ENCODE data around the gene INCA1.

INCA1 gene

DNA sequence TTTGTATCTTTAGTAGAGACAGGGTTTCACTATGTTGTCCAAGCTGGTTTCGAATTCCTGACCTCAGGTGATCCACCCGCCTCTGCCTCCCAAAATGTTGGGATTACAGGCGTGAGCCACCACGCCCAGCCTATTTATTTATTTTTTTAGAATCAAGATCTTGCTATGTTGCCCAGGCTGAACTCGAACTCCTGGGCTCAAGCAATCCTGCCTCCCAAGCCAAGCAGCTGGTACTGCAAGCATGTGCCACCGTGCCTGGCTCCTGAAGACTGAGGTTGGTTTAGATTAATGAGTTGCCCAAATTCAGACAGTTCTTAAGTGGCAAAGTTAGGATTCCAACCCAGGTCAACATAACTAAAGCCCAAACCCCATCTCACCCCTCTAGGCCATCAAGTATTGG is 30.0 kb upstream of the INCA1 start:
- no peak for DNase-seq (ENCODE audit: low spot score in 2 of 2)
- Histone ChIP-seq H3K4me3 (no peak overlapping the region), H3K36me3 (replicated peaks) (peaks cover 13% of the 10 kb centered on the region), H3K4me1 (peaks cover 6% of the 10 kb centered on the region), H3K27me3 (ENCODE audit: low read depth) (no peaks in the 10 kb centered on the region), H3K9me3 (no peaks in the 10 kb centered on the region; the same call in 1 of the 2 replicates)
- in situ Hi-C loops (cut with MboI; ENCODE audit: low sequenced_read_pairs), result no loop called here

DNA sequence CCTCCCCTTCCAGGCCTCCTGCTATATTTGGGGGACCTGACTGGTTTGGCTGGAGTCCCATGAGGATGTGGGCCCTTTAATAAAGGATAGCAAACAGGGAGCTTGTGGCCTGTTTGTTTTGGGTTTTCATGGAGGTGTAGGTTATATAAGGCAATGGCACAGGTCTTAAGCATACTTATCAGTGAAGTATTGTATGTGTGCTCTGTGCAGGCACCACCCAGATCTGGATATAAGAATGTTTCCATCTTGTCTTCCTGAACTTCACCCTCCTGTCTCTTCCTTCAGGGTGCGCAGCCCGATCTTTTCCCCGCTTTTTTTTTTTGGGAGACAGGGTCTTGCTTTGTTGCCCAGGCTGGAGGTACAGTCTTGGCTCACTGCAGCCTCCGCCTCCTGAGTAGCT is 27.3 kb upstream of the INCA1 start:
- H3K4me1 ChIP-seq, result no peaks in the 10 kb centered on the region
- in situ Hi-C loops (cut with MboI; ENCODE audit: low sequenced_read_pairs), result no loop called here
- peaks cover 38% of the 10 kb centered on the region for H3K36me3 ChIP-seq (replicated peaks)
- no peaks in the 10 kb centered on the region for H3K27me3 ChIP-seq (ENCODE audit: low read depth)
- no peak overlapping the region for H3K4me3 ChIP-seq
- no peaks in the 10 kb centered on the region for H3K9me3 ChIP-seq
- no peak for DNase-seq (ENCODE audit: low spot score in 2 of 2)

DNA sequence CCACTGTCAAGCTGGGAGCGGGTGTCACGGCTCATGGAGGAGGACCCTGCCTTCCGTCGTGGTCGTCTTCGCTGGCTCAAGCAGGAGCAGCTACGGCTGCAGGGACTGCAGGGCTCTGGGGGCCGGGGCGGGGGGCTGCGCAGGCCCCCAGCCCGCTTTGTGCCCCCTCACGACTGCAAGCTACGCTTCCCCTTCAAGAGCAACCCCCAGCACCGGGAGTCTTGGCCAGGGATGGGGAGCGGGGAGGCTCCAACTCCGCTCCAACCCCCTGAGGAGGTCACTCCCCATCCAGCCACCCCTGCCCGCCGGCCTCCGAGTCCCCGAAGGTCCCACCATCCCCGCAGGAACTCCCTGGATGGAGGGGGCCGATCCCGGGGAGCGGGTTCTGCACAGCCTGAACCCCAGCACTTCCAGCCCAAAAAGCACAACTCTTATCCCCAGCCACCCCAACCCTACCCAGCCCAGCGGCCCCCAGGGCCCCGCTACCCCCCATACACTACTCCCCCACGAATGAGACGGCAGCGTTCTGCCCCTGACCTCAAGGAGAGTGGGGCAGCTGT is 26.3 kb upstream of the INCA1 start:
- Histone ChIP-seq H3K9me3 (no peaks in the 10 kb centered on the region), H3K36me3 (replicated peaks) (peaks cover 47% of the 10 kb centered on the region), H3K4me1 (no peaks in the 10 kb centered on the region), H3K4me3 (no peak overlapping the region), H3K27me3 (ENCODE audit: low read depth) (no peaks in the 10 kb centered on the region)
- no peak for DNase-seq (ENCODE audit: low spot score in 2 of 2)
- in situ Hi-C loops (cut with MboI; ENCODE audit: low sequenced_read_pairs), result no loop called here

DNA sequence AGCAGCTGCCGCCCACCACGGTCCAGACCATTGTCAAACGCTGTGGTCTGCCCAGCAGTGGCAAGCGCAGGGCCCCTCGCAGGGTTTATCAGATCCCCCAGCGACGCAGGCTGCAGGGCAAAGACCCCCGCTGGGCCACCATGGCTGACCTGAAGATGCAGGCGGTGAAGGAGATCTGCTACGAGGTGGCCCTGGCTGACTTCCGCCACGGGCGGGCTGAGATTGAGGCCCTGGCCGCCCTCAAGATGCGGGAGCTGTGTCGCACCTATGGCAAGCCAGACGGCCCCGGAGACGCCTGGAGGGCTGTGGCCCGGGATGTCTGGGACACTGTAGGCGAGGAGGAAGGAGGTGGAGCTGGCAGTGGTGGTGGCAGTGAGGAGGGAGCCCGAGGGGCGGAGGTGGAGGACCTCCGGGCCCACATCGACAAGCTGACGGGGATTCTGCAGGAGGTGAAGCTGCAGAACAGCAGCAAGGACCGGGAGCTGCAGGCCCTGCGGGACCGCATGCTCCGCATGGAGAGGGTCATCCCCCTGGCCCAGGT is 24.9 kb upstream of the INCA1 start:
- in situ Hi-C loops (cut with MboI; ENCODE audit: low sequenced_read_pairs), result no loop called here
- no peak for DNase-seq (ENCODE audit: low spot score in 2 of 2)
- Histone ChIP-seq H3K4me3 (no peak overlapping the region), H3K4me1 (no peaks in the 10 kb centered on the region), H3K36me3 (replicated peaks) (peaks cover 60% of the 10 kb centered on the region), H3K9me3 (no peaks in the 10 kb centered on the region), H3K27me3 (ENCODE audit: low read depth) (no peaks in the 10 kb centered on the region)

DNA sequence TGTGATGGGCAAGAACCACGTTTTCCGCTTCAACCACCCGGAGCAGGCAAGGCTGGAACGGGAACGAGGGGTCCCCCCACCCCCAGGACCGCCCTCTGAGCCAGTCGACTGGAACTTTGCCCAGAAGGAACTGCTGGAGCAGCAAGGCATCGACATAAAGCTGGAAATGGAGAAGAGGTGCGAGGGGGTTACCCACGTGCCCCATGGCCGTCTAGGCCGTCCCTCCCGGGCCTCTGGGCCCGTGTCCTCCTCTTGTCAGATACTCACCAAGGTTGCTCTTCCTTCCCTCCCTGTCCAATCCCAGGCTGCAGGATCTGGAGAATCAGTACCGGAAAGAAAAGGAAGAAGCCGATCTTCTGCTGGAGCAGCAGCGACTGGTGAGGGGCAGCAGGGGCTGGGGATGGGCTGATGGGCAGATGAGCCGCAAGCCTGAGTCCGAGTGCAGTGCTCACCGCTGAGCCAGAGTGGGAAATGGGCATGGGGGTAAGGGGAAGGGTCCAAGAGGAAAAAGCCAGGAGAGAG is 23.2 kb upstream of the INCA1 start:
- in situ Hi-C loops (cut with MboI; ENCODE audit: low sequenced_read_pairs), result no loop called here
- no peaks in the 10 kb centered on the region for H3K27me3 ChIP-seq (ENCODE audit: low read depth)
- no peaks in the 10 kb centered on the region for H3K4me1 ChIP-seq
- H3K4me3 ChIP-seq, result no peak overlapping the region
- H3K9me3 ChIP-seq, result no peaks in the 10 kb centered on the region
- peaks cover 75% of the 10 kb centered on the region for H3K36me3 ChIP-seq (replicated peaks)
- DNase-seq (ENCODE audit: low spot score in 2 of 2), result no peak

DNA sequence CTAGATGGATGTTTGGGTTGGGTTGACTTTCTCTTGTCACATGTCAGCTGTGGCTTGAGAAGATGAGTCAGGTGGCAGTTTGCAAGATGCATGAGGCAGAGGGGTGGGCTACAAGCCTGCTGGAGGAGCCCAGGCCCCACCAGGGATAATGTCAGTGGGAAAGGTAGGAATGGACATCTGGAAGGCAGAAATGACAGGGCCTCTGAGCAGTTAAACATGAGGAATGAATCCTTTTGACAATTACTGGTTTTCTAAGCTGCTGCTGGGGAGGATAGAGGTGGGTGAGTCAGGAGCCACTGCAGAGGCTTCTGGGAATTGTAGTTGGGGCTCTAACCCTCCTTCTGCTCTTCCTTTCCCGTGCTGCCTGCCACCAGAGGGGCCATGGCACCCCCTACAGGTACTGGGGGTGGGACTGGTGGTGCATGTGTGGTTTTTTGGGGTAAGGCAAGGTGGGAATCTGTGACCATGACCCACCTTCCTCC is 22.2 kb upstream of the INCA1 start:
- Histone ChIP-seq H3K4me3 (no peak overlapping the region), H3K9me3 (no peaks in the 10 kb centered on the region), H3K4me1 (no peaks in the 10 kb centered on the region), H3K36me3 (replicated peaks) (peaks cover 79% of the 10 kb centered on the region), H3K27me3 (ENCODE audit: low read depth) (no peaks in the 10 kb centered on the region)
- no peak for DNase-seq (ENCODE audit: low spot score in 2 of 2)
- in situ Hi-C loops (cut with MboI; ENCODE audit: low sequenced_read_pairs), result no loop called here

DNA sequence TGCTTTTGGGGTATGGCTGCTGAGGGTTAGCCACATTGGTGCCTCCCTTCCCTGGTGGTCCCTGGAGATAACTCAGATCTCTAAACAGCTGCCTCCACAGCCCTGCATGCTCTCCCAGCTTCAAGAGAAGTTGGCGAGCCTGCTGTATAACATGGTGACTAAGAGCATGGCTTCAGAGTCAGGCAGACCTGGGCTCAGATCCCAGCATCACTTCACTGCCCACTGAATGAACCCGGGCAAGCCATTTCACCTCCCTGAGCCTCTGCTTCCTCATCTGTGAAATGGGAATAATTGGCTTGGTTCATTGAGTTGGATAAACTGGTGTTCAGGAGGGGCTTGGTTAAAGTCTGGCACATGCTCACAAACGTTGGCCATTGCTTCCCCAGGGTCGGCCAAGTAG is 17.0 kb upstream of the INCA1 start:
- in situ Hi-C loops (cut with MboI; ENCODE audit: low sequenced_read_pairs), result no loop called here
- H3K4me3 ChIP-seq, result no peak overlapping the region
- peaks cover 70% of the 10 kb centered on the region for H3K36me3 ChIP-seq (replicated peaks)

DNA sequence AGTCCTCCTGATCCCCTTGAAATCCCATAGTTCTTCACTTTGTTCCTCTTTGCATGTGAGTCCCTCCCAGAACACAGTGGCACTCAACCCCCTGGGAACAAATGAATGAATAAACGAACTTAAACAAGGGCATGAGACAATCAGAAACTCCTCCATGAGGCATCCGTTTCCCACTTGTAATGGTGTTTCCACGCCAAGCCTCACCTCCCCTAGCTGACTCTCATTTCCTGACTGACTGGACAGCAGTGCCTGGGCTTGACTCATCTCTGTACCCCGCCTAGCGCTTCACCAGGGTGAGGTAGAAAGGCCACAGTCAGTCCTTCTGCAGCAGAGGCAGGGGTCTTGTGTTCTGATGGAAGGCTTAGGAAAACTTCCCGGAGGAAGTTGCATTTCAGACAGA is 14.6 kb upstream of the INCA1 start:
- no peaks in the 10 kb centered on the region for H3K4me1 ChIP-seq
- no peak for DNase-seq (ENCODE audit: low spot score in 2 of 2)
- H3K27me3 ChIP-seq (ENCODE audit: low read depth), result no peaks in the 10 kb centered on the region
- H3K36me3 ChIP-seq (replicated peaks), result peaks cover 65% of the 10 kb centered on the region
- H3K9me3 ChIP-seq, result no peaks in the 10 kb centered on the region
- in situ Hi-C loops (cut with MboI; ENCODE audit: low sequenced_read_pairs), result no loop called here
- H3K4me3 ChIP-seq, result no peak overlapping the region

More for the DNA sequence above, 17.0 kb upstream of the INCA1 start:
- no peaks in the 10 kb centered on the region for H3K4me1 ChIP-seq
- H3K9me3 ChIP-seq, result no peaks in the 10 kb centered on the region
- no peaks in the 10 kb centered on the region for H3K27me3 ChIP-seq (ENCODE audit: low read depth)
- DNase-seq (ENCODE audit: low spot score in 2 of 2), result no peak

DNA sequence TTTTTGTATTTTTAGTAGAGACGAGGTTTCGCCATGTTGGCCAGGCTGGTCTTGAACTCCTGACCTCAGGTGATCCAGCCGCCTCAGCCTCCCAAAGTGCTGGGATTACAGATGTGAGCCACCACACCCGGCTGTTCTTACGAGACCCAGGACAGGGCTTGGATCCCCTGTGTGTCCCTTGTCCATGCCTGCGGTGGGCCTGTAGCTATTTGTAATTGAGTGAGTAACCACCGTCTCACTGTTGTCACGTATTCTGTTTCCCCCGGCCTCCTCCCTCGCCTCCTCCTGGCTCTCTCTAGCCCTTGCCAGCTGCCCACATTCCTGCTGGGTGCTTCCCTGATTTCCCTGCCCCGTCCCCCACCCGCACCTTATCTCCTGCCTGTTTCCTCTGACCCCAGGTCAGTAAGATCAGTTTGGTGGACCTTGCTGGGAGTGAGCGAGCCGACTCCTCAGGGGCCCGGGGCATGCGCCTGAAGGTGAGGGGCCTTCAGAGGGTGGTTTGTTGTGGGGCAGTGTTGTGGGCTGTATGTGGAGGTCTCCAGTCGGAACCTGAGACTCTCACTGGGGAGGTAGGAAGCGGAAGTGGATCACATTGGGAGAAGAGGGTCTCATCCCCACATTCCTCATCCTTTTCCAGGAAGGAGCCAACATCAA is 6.0 kb upstream of the INCA1 start:
- Histone ChIP-seq H3K36me3 (replicated peaks) (peaks cover 82% of the 10 kb centered on the region), H3K4me1 (no peaks in the 10 kb centered on the region; the same call in 1 of the 2 replicates), H3K4me3 (no peak overlapping the region), H3K27me3 (ENCODE audit: low read depth) (no peaks in the 10 kb centered on the region), H3K9me3 (no peaks in the 10 kb centered on the region)
- in situ Hi-C loops (cut with MboI; ENCODE audit: low sequenced_read_pairs), result no loop called here
- no peak for DNase-seq (ENCODE audit: low spot score in 2 of 2)

DNA sequence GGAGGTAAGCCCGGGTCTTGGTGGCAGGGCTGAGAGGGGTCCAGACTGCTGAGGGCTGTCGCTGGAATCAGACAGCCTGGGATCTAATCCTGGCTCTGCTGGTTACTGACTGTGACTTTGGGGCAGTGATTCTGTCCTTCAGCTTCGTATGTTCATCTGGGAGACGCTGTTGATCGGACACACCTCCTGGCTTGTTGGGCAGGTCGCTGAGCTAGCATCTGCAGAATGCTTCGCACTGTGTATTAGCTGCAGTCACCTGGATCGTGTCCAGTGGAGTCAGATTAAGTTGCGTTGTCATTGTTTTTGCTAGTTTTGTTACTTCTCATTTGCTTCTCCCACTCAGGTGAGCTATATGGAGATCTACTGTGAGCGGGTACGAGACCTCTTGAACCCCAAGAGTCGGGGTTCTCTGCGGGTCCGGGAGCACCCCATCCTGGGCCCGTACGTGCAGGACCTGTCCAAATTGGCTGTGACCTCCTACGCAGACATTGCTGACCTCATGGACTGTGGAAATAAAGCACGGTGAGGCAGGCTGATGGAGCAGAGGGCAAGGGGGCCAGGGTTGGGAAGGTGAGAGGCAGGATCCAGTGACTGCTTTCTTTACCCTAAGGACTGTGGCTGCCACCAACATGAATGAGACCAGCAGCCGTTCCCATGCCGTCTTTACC is 4.9 kb upstream of the INCA1 start:
- in situ Hi-C loops (cut with MboI; ENCODE audit: low sequenced_read_pairs), result no loop called here
- DNase-seq (ENCODE audit: low spot score in 2 of 2), result no peak
- Histone ChIP-seq H3K9me3 (no peaks in the 10 kb centered on the region), H3K36me3 (replicated peaks) (peaks cover 72% of the 10 kb centered on the region), H3K4me3 (no peak overlapping the region), H3K4me1 (peaks cover under 1% of the 10 kb centered on the region), H3K27me3 (ENCODE audit: low read depth) (no peaks in the 10 kb centered on the region)

DNA sequence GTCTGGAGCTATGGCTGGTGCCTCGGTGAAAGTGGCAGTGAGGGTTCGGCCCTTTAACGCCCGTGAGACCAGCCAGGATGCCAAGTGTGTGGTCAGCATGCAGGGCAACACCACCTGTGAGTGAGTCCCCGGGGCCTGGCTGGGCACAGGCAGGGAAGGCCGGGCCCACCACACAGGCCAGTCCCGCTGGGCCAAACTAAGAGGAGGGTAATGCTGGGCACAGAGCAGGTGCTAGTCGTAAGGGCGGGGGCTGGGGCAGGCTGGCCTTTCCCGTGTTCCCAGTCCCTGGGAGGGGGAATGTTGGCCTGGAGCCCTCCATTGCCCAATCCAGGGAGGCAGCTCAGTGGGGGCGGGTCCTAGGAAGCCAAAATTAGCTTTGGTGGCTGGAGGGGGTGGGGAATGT is 2.9 kb upstream of the INCA1 start:
- Histone ChIP-seq H3K4me3 (no peak overlapping the region), H3K36me3 (replicated peaks) (peaks cover 52% of the 10 kb centered on the region), H3K27me3 (ENCODE audit: low read depth) (no peaks in the 10 kb centered on the region), H3K4me1 (peaks cover 6% of the 10 kb centered on the region), H3K9me3 (no peaks in the 10 kb centered on the region)
- in situ Hi-C loops (cut with MboI; ENCODE audit: low sequenced_read_pairs), result no loop called here
- peak in 1 of 2 experiments; percentile 28 for DNase-seq (ENCODE audit: low spot score in 2 of 2)

DNA sequence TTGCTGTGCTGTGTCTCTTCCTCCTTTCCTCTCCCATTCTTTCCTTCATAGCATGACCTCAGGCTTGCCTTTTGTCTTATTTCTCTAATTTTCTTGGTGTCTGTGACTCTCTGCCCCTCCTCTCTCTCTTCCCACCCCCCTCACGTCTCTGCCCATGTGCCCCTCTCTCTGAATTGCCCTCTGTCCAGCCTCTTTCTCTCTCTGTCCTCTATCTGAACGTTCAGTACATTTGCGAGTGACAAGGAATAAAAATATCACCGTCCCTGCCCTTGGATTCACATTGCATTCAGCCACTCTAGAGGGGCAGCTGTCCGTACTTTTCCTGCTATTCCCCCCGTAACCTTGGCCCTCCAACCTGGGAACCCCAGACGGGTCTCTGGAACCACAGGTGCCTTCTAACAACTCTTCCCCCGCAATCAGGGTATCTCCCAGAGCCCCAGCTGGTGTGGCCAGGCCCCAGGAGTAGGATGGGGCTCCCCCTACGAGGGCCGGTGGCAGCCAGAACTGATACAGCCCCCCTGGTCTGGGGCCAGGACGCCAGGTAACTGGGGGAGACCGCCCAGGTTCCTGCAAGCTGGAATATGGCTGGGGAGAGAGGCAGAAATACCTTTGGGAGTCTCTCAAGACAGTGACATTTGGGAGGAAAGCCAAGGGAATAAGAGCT is 2.2 kb upstream of the INCA1 start:
- Histone ChIP-seq H3K27me3 (ENCODE audit: low read depth) (no peaks in the 10 kb centered on the region), H3K4me3 (peak overlapping the region; percentile 82), H3K9me3 (no peaks in the 10 kb centered on the region), H3K4me1 (peaks cover 6% of the 10 kb centered on the region), H3K36me3 (replicated peaks) (peaks cover 45% of the 10 kb centered on the region)
- no peak for DNase-seq (ENCODE audit: low spot score in 2 of 2)
- in situ Hi-C loops (cut with MboI; ENCODE audit: low sequenced_read_pairs), result loop anchor here (25.0 kb wide), 1 partner anchor 1463 kb away; no protein-coding TSS in a partner anchor

DNA sequence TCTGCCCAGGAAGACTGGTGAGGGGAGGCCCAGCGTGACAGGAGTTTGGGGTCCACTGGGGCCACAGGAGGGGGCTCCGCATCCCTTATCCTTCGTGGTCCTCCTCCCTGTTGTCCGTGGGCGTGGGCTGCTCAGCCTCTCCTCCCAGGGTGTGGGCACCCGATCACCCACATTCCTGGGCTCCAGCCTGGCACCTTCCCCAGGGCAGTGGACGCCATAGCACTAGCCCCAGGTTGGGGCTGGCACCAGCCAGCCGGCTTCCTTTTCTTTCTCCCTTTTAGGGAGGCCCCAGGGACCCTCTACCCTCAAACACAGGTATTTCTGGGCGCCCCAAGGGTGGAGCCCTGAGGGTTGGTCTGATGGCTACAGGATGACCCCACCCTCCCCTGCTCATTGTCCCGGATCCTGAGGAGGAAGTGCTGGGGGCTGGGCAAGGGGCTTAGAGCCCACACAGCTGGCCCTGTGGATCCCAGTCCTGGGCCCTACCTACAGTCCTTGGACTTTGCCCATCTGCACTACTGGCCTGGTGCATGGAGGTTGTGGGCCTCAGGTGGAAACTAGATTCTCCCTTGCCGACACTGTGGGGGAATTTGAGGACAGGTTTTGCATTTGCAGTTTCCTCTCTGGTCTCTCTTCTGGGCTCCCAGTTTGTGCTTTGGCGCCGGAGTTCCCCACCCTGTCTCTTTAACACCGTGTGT is 1.6 kb upstream of the INCA1 start:
- Histone ChIP-seq H3K4me1 (peaks cover 6% of the 10 kb centered on the region), H3K4me3 (peak overlapping the region; percentile 82), H3K36me3 (replicated peaks) (peaks cover 38% of the 10 kb centered on the region), H3K27me3 (ENCODE audit: low read depth) (no peaks in the 10 kb centered on the region), H3K9me3 (no peaks in the 10 kb centered on the region)
- in situ Hi-C loops (cut with MboI; ENCODE audit: low sequenced_read_pairs), result loop anchor here (25.0 kb wide), 1 partner anchor 1463 kb away; no protein-coding TSS in a partner anchor
- peak in 1 of 2 experiments; percentile 34 for DNase-seq (ENCODE audit: low spot score in 2 of 2)
